Measurements from ENCODE around the gene UBE2M.
"Not testable (repeated sequence)": the region's sequence is repeated elsewhere in the genome, so short reads cannot be mapped to it uniquely, and the experiment has no call there.

GRCh38 chr19:58607213-58607612, 48.8 kb upstream of the UBE2M start:
- TF ChIP-seq CTCF (IDR thresholded peaks at IDR 0.05; ENCODE audit: insufficient read depth, low read length, poor library complexity, severe bottlenecking); EZH2phosphoT487 (conservative IDR thresholded peaks at IDR 0.05; ENCODE audit: low read length): not testable (repeated sequence)
